ENCODE results near the gene OLA1.

OLA1 gene

DNA sequence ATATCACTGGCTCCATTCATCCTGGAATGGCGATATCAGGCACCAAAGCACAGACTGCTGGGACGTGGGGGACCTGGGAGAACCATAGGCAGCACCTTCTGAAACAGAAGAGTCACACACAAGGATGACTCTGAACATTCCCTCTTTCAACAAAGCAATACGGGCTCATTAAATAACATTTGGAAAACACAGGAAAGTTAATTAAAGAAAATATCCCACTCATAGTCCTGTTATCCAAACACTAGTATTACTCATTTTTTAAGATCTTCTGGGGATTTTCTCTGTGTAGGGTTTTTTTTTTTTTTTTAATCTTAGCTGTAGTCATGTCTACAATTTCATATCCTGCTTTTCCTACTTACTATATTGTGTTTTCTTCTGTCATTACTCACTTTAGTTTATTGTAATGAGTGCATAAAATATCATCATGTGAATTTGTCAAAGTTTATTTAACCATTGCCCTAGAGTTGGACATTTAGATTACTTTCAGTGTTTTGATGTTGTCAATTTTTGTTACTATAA is 213.2 kb downstream of the OLA1 start:
- DNase-seq (ENCODE audit: low read depth in 2 of 2), result no peak

DNA sequence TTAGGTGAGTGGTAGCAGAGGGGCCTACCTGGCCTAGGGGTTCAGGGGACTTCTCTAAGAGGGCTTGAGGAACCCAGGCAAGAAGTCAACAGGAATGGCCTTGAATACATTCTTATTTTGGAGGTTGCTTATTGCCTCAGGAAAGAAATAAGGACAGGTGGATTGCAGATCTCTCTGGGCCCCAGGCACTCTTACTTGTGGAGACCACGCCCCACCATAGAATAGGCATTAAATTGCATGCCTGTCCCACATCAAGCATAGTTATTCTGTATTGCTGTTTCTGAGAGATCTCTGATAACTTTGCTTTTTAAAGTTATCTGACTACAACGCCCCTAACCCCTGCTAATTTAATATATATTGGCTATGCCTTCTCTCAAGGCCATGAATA is 215.2 kb downstream of the OLA1 start:
- DNase-seq (ENCODE audit: low read depth in 2 of 2), result no peak

DNA sequence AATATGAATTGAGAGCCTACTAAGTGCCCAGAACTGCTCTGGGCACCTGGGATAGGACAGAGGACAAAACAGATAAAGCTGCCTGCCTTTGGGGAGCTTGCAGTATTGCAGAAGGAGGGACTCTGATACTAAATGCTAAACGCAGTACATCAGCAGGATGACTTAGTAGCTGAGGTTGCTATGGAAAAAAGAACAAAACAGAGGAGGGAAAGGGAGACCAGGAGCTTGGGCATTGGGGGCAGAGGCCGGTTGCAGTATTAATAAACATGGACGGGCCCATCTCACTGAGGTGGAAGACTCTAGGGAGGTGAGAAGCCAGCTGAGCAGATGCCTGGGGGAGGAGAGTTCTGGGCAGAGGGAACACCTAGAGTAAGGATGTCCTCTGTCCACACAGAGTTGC is 217.1 kb downstream of the OLA1 start:
- DNase-seq (ENCODE audit: low read depth in 2 of 2), result no peak

DNA sequence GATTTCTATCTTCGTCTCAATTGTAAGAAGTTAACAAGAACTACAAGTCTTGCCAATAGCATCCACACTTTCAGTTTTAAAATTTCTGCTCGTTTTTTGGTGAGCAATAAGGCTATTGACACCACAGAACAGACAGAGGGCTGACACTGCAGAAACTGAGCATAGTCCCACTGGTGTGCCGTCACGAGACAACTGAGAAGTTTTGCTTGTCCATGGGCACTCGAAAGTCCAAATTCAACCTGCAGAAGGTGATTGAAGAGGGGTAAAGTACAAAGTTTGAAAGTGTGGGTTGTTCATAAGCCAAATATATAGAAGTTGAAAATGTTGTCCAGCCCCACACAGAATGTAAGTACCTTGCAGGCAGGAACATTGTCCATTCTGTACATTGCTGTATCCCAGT is 219.4 kb downstream of the OLA1 start:
- no peak for DNase-seq (ENCODE audit: low read depth in 2 of 2)

DNA sequence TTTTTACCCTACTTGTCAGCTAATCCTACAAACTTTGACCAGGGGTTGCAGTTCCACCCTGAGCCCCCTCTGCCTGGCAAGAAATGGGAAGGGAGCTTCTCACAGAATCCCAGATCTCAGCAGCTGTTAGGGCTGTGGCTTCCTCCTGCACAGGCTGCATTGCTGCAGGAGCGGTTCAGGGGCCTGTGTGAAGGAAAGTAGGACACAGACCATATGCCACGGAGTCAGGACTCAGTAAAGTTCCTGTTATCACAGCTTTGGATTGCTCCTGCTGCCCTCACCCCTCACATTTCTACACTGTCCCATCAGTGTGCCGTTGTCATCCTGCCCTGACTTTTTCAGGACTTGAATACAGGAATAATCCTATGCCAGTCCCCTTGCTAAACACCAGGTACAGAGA is 220.4 kb downstream of the OLA1 start:
- DNase-seq (ENCODE audit: low read depth in 2 of 2), result no peak

DNA sequence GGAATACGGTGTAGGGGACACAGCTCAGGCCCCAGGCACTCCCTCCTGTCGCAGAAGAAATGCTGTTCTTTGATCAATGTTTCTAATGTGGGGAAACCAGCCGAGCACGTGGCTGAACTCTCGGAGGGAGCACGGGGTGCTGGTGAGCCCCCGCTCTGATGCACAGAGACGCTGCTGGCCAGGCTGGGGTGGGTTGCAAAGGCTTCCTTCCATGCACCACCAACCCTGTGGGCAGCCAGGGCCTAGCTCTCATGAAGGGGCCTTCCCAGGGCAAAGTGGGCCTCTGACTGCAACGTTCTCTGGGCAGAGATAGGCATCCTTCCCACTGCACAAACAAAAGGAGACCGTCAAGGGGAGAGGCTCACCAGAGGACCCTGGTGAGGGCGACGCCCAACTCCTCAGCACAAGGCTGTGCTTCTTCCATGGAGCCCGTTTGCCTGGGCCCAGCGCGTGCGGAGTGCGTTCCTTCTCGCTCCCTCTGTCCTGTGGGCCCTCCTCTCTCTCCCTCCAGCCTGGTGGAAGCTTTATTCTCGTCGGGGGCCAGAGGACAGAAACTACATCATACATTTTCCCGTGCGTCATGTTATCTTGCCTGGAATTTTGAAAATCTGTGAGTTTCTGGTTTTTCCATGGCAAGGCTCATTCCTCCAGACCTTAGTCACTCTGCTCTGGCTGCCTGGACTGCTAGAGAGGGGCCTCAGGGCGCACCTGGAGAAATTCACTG is 222.0 kb downstream of the OLA1 start:
- no peak for DNase-seq (ENCODE audit: low read depth in 2 of 2)

DNA sequence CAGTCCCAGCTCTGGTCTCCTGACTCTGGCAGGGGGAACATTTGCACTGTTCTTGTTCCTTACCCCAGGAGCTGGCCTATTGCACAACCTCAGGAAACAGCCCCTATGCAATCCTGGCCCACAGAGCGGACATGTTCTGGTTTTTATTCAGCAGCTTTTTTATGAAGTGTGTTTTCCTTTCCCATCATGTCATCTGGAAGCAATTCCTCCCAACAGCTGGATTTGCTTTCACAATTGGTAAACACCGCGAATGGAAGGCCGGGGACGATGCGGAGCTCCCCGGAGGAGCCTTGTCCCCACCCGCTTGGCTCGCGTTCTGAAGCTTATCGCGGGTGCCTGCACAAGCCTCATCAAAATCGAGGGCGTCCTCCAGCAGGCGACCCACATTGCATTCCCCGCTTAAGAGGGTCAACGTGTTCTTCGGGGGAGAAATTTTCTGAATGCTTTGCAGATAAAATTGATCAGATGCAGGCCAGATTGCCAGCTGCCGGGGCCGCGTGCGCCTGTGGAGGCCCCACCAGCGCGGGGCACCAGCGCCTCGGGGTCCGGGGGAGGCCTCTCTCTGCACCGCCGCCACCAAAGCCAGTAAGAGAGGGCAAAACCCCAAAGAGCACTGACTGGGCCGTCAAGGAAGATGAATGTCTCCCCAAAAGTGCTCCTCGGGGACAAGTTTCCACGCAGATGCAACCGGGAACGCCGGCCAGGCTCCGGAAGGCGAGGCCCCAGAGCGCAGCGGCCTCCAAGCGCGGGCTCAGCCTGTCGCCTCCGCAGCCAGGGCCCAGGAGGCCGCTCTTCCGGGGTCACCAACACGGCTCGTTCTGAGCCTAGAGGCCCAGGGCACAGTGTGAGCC is 222.8 kb downstream of the OLA1 start:
- no peak for DNase-seq (ENCODE audit: low read depth in 2 of 2)

DNA sequence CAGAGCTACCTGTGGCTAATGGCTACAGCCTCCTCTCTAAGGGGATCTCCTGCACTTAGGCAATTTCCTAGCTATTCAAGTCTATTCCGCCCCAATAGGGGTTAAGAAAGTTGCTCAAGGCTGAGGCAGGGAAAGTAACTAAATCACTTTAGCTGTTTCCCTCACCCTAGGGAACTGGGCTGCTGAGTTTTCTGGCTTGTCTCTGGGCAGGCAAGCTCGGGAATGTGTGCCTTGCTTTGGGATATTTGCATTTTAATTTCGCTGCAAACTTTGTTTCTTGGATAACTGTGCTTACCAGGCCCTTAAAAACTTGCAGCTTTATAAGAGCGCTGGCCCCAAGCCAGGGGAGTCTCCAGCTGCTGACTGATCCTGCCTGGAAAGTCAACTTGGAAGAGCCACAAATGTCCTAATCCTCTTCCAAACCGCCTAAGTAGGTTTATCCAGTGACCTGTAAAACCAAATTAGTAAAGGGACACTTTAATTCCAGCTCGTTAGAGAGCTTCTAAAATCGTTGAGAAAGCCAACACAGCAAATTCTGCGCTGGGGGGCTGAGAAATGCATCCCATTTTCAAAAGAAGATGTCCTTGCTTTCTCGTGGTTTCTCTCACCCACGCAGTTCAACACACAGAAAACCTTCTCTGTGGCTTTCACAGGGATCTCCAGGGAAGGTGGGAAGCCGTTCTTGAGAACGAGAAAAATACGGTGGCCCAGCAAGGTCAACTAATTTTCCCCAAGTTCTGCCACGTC is 223.6 kb downstream of the OLA1 start:
- no peak for DNase-seq (ENCODE audit: low read depth in 2 of 2)

DNA sequence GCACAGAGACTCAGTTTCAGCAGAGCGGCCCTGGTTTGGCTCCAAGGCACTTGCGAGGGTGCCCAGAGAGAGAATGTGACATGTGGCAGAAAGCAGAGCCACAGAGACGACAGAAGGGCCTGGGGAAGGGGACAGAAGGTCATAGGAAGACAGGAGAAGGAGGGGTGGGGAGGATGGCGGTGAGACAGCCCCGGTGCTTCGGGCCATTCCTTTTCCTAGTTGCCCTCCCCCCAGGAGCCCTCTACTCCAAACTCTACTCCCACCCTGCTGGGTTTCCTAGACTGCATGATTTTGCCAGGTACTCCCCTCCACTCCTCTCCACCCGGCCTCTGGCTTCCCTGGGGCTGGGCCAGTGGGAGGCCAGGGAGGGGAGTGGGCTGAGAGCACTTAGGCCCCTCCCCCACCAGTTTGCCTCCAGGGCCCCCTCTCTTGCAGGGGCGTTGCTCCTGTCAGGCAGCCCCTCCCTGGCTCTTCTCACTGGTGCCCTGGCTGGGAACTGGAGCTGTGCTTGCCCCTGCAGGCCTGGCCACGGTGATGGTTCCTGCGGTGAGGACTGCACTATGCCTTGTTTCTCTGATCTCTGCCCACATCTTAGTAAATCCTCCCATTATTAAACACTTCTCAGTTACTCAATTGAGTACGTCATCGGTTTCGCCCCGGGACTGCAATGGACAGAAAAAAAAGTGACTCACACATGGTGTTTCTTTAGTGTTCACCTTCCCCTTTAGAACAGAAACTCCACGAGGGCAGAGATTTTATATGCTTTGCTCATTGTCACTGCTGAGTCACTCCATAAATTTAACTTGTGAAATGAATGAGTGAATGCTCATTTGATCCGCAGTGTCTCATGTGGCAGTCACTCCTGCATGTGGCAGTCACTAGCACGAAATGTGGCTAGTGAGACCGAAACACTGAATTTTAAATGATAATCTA is 224.5 kb downstream of the OLA1 start:
- no peak for DNase-seq (ENCODE audit: low read depth in 2 of 2)

All from stimulated activated CD8-positive, alpha-beta memory T cell treated with anti-CD3 and anti-CD28 coated beads, Interleukin-15, amount 100 ng/mL, for 4 hours (primary cell).